OCI-LY3 (cell line): ENCODE measurements around the gene RBM17.

Experiments used
- H2AFZ ChIP-seq: fragments of 200-600, 300-600 bp; shearing (Covaris generic); 2 replicates; pipeline ENCODE4 v1.6.0; 2014; ENCODE audit warnings: antibody characterized with exemption, low read depth, low read length
- H3K27ac ChIP-seq: fragments of 200-600, 300-600 bp; sonication (generic); 2 replicates; pipeline ENCODE4 v1.5.1; 2014; ENCODE audit warnings: mild to moderate bottlenecking, low read length, moderate library complexity, mixed read lengths
- H3K27me3 ChIP-seq: fragments of 200-600, 300-600 bp; sonication (generic); 2 replicates; pipeline ENCODE4 v1.6.1; 2014; ENCODE audit warnings: low read depth, low read length, mixed read lengths
- H3K36me3 ChIP-seq: fragments of 200-600, 300-600 bp; sonication (generic); replicated peaks from 2 replicates; pipeline ENCODE3; 2014; ENCODE audit warnings: low read depth, low read length, mixed read lengths
- H3K4me1 ChIP-seq: fragments of 300-600, 200-600 bp; sonication (generic); 2 replicates; pipeline ENCODE4 v1.6.1; 2014; ENCODE audit warnings: low read length, mixed read lengths
- H3K4me2 ChIP-seq: fragments of 200-600, 300-600 bp; sonication (generic); 2 replicates; pipeline ENCODE4 v1.6.1; 2014; ENCODE audit warnings: low read length, mixed read lengths
- H3K4me3 ChIP-seq: fragments of 300-600, 200-600 bp; sonication (generic); 2 replicates; pipeline ENCODE4 v1.5.1; 2014; ENCODE audit warnings: antibody characterized with exemption, mild to moderate bottlenecking, low read length, moderate library complexity
- H3K79me2 ChIP-seq: fragments of 300-600, 200-600 bp; shearing (Covaris generic); 2 replicates; pipeline ENCODE4 v1.6.1; 2014; ENCODE audit warnings: mild to moderate bottlenecking, low read length, mixed read lengths
- H3K9ac ChIP-seq: fragments of 300-600, 200-600 bp; shearing (Covaris generic); 2 replicates; pipeline ENCODE4 v1.6.0; 2014; ENCODE audit warnings: mild to moderate bottlenecking, low read length, moderate library complexity
- H3K9me3 ChIP-seq: fragments of 200-600, 300-600 bp; shearing (Covaris generic); 2 replicates; pipeline ENCODE4 v1.6.1; 2014; ENCODE audit warnings: low read length, mixed read lengths; ENCODE audit not compliant: insufficient read depth
- H4K20me1 ChIP-seq: fragments of 200-600, 300-600 bp; sonication (generic); 2 replicates; pipeline ENCODE4 v1.6.1; 2016; ENCODE audit warnings: low read length, mixed read lengths; ENCODE audit not compliant: insufficient read depth
- CTCF ChIP-seq: fragments of 200-600, 300-600 bp; sonication (generic); IDR thresholded peaks from 2 replicates; pipeline ENCODE4 v1.5.1; 2014; ENCODE audit warnings: antibody characterized with exemption, low read length, low read depth
- EZH2phosphoT487 ChIP-seq: fragments of 200-600 bp; shearing (Covaris generic); IDR thresholded peaks from 2 replicates; pipeline ENCODE4 v1.6.1; 2018; ENCODE audit warnings: antibody characterized with exemption, mixed run types, low read depth

Gene RBM17

GRCh38 chr10:6134099-6134823 lies 45.4 kb downstream of the RBM17 start:
- Histone ChIP-seq H3K36me3 (no peaks in the 10 kb centered on the region), H3K4me3 (no peak overlapping the region), H3K9ac (no peak overlapping the region), H3K27ac (no peak overlapping the region), H2AFZ (no peak overlapping the region), H3K79me2 (no peaks in the 10 kb centered on the region), H3K27me3 (peaks cover 28% of the 10 kb centered on the region), H4K20me1 (no peaks in the 10 kb centered on the region), H3K9me3 (no peaks in the 10 kb centered on the region), H3K4me2 (no peak overlapping the region), H3K4me1 (peaks cover 34% of the 10 kb centered on the region)
- TF ChIP-seq EZH2phosphoT487 (no peak), CTCF (no peak)

GRCh38 chr10:6135039-6135438 lies 46.2 kb downstream of the RBM17 start:
- peaks cover 31% of the 10 kb centered on the region for H3K27me3 ChIP-seq
- peaks cover 31% of the 10 kb centered on the region for H3K4me1 ChIP-seq
- no peaks in the 10 kb centered on the region for H3K9me3 ChIP-seq
- H3K27ac ChIP-seq = no peak overlapping the region
- TF ChIP-seq CTCF (no peak), EZH2phosphoT487 (no peak)
- H3K9ac ChIP-seq = no peak overlapping the region
- H3K4me3 ChIP-seq = no peak overlapping the region
- no peak overlapping the region for H2AFZ ChIP-seq
- no peak overlapping the region for H3K4me2 ChIP-seq
- no peaks in the 10 kb centered on the region for H3K79me2 ChIP-seq
- H3K36me3 ChIP-seq = no peaks in the 10 kb centered on the region
- no peaks in the 10 kb centered on the region for H4K20me1 ChIP-seq

- Histone ChIP-seq H3K4me3 (peak overlapping the region; percentile 73; the same call in 1 of the 2 replicates), H3K27ac (no peak overlapping the region), H2AFZ (no peak overlapping the region), H3K79me2 (no peaks in the 10 kb centered on the region), H3K36me3 (no peaks in the 10 kb centered on the region), H3K27me3 (peaks cover 37% of the 10 kb centered on the region), H3K4me2 (peak overlapping the region; percentile 95), H3K4me1 (peaks cover 35% of the 10 kb centered on the region), H3K9me3 (no peaks in the 10 kb centered on the region), H3K9ac (no peak overlapping the region; the same call in 1 of the 2 replicates), H4K20me1 (no peaks in the 10 kb centered on the region)
- no peak for TF ChIP-seq EZH2phosphoT487
- TF ChIP-seq CTCF = no peak
These were observed 46.8 kb downstream of the RBM17 start for GRCh38 chr10:6135589-6136168.
